Measurements from ENCODE around the gene MAST2. TPM values are rescaled to one million over a fixed set of nuclear protein-coding genes. Genes with fewer than 3 reads are reported as not detected.

Gene MAST2
- total and polyA plus RNA-seq, 2 donors (not counting 3 experiments of a cell fraction or from before 2014, with no cell fraction given) = 25.0 to 41.2 TPM

GRCh38 chr1:45894331-45894730, 90.9 kb downstream of the MAST2 start:
- H2AFZ ChIP-seq (ENCODE audit: low read depth, low read length) = no peak overlapping the region
- H4K20me1 ChIP-seq (replicated peaks; ENCODE audit: control insufficient read depth, extremely low read depth, insufficient read depth, low read length) = no peaks in the 10 kb centered on the region
- H3K9ac ChIP-seq (replicated peaks; ENCODE audit: extremely low read depth, insufficient read depth, low read length) = no peak overlapping the region
- TF ChIP-seq MYC (IDR thresholded peaks at IDR 0.05; ENCODE audit: low read depth, low read length) = no peak
- no peak for TF ChIP-seq JUN (IDR thresholded peaks at IDR 0.05; ENCODE audit: borderline replicate concordance, insufficient read depth, insufficient read length, low read depth)
- TF ChIP-seq POLR2AphosphoS5 (IDR thresholded peaks at IDR 0.05; ENCODE audit: insufficient read depth, low read depth, low read length) = no peak
- no peak for TF ChIP-seq MAX (IDR thresholded peaks at IDR 0.05; ENCODE audit: insufficient read depth, insufficient read length)
- no peak for TF ChIP-seq POLR2A (IDR thresholded peaks at IDR 0.05; ENCODE audit: low read depth, low read length)
- TF ChIP-seq CTCF (IDR thresholded peaks at IDR 0.05; ENCODE audit: extremely low read depth in 1 of 2, insufficient read depth in 1 of 2, low read depth in 1 of 2, low read length in 2 of 2) = no peak
- no peak for TF ChIP-seq EZH2 (IDR thresholded peaks at IDR 0.05; ENCODE audit: borderline replicate concordance, low read depth, low read length, severe bottlenecking)
- TF ChIP-seq GATA2 (IDR thresholded peaks at IDR 0.05; ENCODE audit: insufficient read depth, insufficient read length, low read depth, low read length) = no peak
- TF ChIP-seq FOS (IDR thresholded peaks at IDR 0.05; ENCODE audit: borderline replicate concordance, insufficient read depth, low read length) = no peak
- no peaks in the 10 kb centered on the region for H3K9me1 ChIP-seq (replicated peaks; ENCODE audit: control insufficient read depth, extremely low read depth, insufficient read depth, low read length)
- no peaks in the 10 kb centered on the region for H3K27me3 ChIP-seq (ENCODE audit: control insufficient read depth in 2 of 2, insufficient read depth in 2 of 2, low read length in 2 of 2)
- peaks cover 9% of the 10 kb centered on the region for H3K79me2 ChIP-seq (ENCODE audit: control insufficient read depth, insufficient read depth, low read length)
- intact Hi-C loops (cut with micrococcal nuclease) = loop anchor here (5.0 kb wide), 1 partner anchor 328 kb away; no protein-coding TSS in a partner anchor
- no peak overlapping the region for H3K4me2 ChIP-seq (ENCODE audit: insufficient read depth, low read length)
- no peak overlapping the region for H3K27ac ChIP-seq (ENCODE audit: insufficient read depth, low read depth, low read length)
- ChIA-PET CTCF (no interaction called here), POLR2A (no interaction called here)
- FAIRE-seq (no peak), DNase-seq (ENCODE audit: low read depth, low spot score) (no peak)
- H3K4me3 ChIP-seq (replicated peaks in 1 of 3; ENCODE audit: insufficient read depth in 1 of 3, low read depth in 1 of 3, low read length in 3 of 3) = no peak overlapping the region
- BruUV-seq (replicated peaks) = no TSS peak
- H3K4me1 ChIP-seq (ENCODE audit: control insufficient read depth, extremely low read depth, insufficient read depth, low read length) = peaks cover 17% of the 10 kb centered on the region
- H3K36me3 ChIP-seq (ENCODE audit: control insufficient read depth in 2 of 2, extremely low read depth in 1 of 2, insufficient read depth in 2 of 2, low read length in 2 of 2) = no peaks in the 10 kb centered on the region
- H3K9me3 ChIP-seq (replicated peaks; ENCODE audit: control insufficient read depth, insufficient read depth, low read length) = no peaks in the 10 kb centered on the region
- dilution Hi-C loops (cut with MboI; ENCODE audit: extremely low pct_ligation_motif_present, low sequenced_read_pairs) = no loop called here

Data from endothelial cell of umbilical vein (primary cell).